Measurements from ENCODE around the gene KLC1.

DNA sequence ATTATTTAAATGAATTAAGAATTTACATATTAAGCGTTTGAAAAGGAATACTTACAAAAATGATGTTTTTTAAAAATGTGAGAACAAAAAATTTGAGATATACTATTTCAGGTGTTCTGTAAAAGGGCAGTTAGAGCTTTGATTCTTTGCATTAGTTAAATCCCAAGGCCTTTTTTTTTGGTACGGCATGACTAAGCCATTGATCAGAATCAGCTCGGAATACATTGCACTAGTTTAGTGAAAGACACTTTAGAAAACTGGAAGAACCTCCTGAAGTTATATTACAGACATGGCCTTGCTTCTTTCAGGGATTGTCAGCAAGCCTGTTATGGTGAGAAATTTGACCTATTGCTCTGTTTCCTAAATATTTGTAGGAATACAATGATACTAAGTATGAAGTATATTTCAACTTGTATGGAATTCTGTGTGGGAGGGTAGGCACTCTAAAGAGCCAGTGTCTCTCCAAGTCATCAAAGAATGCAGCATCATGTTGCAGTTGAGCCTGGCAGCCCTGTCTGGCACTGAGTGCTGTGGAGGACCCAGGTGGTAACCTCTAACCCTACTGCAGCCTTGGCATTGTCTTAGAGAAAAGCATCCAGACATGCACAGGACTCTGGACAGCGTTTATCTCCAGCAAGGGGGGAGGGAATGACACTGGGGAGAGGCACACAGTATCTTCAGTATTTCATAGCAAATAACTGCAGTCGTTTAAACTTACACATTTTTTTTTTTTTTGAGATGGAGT lies 1.5 kb downstream of the KLC1 start:
- TF ChIP-seq POLR2A (IDR thresholded peaks at IDR 0.05) (no peak), EP300 (IDR thresholded peaks at IDR 0.05) (no peak)
- TF ChIP-seq, protein P1, sequence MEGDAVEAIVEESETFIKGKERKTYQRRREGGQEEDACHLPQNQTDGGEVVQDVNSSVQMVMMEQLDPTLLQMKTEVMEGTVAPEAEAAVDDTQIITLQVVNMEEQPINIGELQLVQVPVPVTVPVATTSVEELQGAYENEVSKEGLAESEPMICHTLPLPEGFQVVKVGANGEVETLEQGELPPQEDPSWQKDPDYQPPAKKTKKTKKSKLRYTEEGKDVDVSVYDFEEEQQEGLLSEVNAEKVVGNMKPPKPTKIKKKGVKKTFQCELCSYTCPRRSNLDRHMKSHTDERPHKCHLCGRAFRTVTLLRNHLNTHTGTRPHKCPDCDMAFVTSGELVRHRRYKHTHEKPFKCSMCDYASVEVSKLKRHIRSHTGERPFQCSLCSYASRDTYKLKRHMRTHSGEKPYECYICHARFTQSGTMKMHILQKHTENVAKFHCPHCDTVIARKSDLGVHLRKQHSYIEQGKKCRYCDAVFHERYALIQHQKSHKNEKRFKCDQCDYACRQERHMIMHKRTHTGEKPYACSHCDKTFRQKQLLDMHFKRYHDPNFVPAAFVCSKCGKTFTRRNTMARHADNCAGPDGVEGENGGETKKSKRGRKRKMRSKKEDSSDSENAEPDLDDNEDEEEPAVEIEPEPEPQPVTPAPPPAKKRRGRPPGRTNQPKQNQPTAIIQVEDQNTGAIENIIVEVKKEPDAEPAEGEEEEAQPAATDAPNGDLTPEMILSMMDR (IDR thresholded peaks at IDR 0.05), result no peak
